ENCODE measurements around the gene KIFAP3. TPM values are rescaled to one million over a fixed set of nuclear protein-coding genes. Genes with fewer than 3 reads are reported as not detected.
A peak's percentile ranks its signal among the peaks of the same experiment; 100 is the strongest.

KIFAP3 gene
- total RNA-seq, 1 experiment from 2014 or later: 20.0 TPM

DNA sequence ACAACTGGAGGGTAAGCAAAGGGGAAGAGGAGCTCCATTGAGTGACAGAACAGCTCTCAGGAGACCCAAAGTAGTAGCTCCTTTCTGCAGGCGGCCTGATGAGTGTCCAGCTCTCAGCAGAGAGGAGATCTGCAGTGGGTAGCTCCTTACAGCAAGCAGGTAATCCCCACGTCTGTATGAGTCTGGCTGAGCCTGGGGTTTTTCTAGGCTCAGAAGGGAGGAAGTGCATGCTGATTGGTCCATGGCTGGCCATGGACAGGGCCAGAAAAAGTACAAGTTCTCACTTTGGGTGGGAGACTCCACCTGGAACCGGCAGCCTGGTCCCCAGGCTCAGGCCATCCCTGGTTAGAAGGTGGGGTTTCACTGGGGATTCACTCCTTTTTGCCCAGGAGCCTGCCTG lies 129.9 kb downstream of the KIFAP3 start:
- CTCF ChIA-PET: interaction anchor here (0.7 kb wide), 1 partner anchor 12 kb away, joined by 3 read pairs; no protein-coding TSS in a partner anchor
- in situ Hi-C loops (cut with HindIII; ENCODE audit: low pct_unique_long_range_greater_than_20kb, low sequenced_read_pairs): no loop called here
- Histone ChIP-seq H3K4me3 (ENCODE audit: low read depth in 2 of 2, low read length in 2 of 2) (no peak overlapping the region), H3K4me1 (ENCODE audit: control insufficient read depth, insufficient read depth, low read length) (no peaks in the 10 kb centered on the region; the same call in 1 of the 2 replicates), H3K9me3 (ENCODE audit: control insufficient read depth, insufficient read depth, low read depth, low read length) (no peaks in the 10 kb centered on the region), H3K27ac (ENCODE audit: low read length) (no peak overlapping the region), H3K27me3 (ENCODE audit: control insufficient read depth, insufficient read depth, low read length) (no peaks in the 10 kb centered on the region), H3K36me3 (ENCODE audit: control insufficient read depth, insufficient read depth, low read length) (no peaks in the 10 kb centered on the region)
- DNase-seq (ENCODE audit: low read depth, low spot score) (no peak), ATAC-seq (peak; percentile 38; the same call in 1 of the 2 replicates)
- BruUV-seq (replicated peaks): no TSS peak
- no peak for TF ChIP-seq TCF7L2 (IDR thresholded peaks at IDR 0.05; ENCODE audit: low read depth, low read length)
- no peak for TF ChIP-seq REST (IDR thresholded peaks at IDR 0.05; ENCODE audit: insufficient read depth in 1 of 2, low read depth in 2 of 2, low read length in 1 of 2)
- no peak for TF ChIP-seq SIN3A (IDR thresholded peaks at IDR 0.05; ENCODE audit: borderline replicate concordance, insufficient read depth, low read depth, low read length)
- TF ChIP-seq, protein P1, sequence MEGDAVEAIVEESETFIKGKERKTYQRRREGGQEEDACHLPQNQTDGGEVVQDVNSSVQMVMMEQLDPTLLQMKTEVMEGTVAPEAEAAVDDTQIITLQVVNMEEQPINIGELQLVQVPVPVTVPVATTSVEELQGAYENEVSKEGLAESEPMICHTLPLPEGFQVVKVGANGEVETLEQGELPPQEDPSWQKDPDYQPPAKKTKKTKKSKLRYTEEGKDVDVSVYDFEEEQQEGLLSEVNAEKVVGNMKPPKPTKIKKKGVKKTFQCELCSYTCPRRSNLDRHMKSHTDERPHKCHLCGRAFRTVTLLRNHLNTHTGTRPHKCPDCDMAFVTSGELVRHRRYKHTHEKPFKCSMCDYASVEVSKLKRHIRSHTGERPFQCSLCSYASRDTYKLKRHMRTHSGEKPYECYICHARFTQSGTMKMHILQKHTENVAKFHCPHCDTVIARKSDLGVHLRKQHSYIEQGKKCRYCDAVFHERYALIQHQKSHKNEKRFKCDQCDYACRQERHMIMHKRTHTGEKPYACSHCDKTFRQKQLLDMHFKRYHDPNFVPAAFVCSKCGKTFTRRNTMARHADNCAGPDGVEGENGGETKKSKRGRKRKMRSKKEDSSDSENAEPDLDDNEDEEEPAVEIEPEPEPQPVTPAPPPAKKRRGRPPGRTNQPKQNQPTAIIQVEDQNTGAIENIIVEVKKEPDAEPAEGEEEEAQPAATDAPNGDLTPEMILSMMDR (IDR thresholded peaks at IDR 0.05): no peak
- no peak for TF ChIP-seq POLR2AphosphoS5 (IDR thresholded peaks at IDR 0.05; ENCODE audit: low read depth, low read length)
- intact Hi-C loops (cut with micrococcal nuclease; ENCODE audit: unreplicated experiment): no loop called here
- POLR2A ChIA-PET: no interaction called here

GRCh38 chr1:169943963-169944526 lies 130.4 kb downstream of the KIFAP3 start:
- intact Hi-C loops (cut with micrococcal nuclease; ENCODE audit: unreplicated experiment): no loop called here
- ATAC-seq (no peak), DNase-seq (ENCODE audit: low read depth, low spot score) (no peak)
- no peak for TF ChIP-seq SIN3A (IDR thresholded peaks at IDR 0.05; ENCODE audit: borderline replicate concordance, insufficient read depth, low read depth, low read length)
- H3K27ac ChIP-seq (ENCODE audit: low read length): 0 out of 2 replicates have a peak overlapping the region, but pooled peaks have one; percentile 12
- H3K36me3 ChIP-seq (ENCODE audit: control insufficient read depth, insufficient read depth, low read length): no peaks in the 10 kb centered on the region
- no TSS peak for BruUV-seq (replicated peaks)
- no peaks in the 10 kb centered on the region for H3K27me3 ChIP-seq (ENCODE audit: control insufficient read depth, insufficient read depth, low read length)
- ChIA-PET POLR2A (no interaction called here), CTCF (interaction anchor here (0.6 to 0.7 kb wide), 2 partner anchors 13 to 687 kb away, joined by 3 read pairs; no protein-coding TSS in a partner anchor)
- no peaks in the 10 kb centered on the region for H3K9me3 ChIP-seq (ENCODE audit: control insufficient read depth, insufficient read depth, low read depth, low read length)
- in situ Hi-C loops (cut with HindIII; ENCODE audit: low pct_unique_long_range_greater_than_20kb, low sequenced_read_pairs): no loop called here
- no peak overlapping the region for H3K4me3 ChIP-seq (ENCODE audit: low read depth in 2 of 2, low read length in 2 of 2)
- H3K4me1 ChIP-seq (ENCODE audit: control insufficient read depth, insufficient read depth, low read length): no peaks in the 10 kb centered on the region; the same call in 1 of the 2 replicates
